SU-DHL-6 (cell line): ENCODE data around the gene GPALPP1.

Experiments
- H2AFZ ChIP-seq: fragments of 200-600 bp; sonication (generic); 2 replicates; pipeline ENCODE4 v1.6.1; 2014; ENCODE audit warnings: low read depth, mild to moderate bottlenecking, moderate library complexity, mixed read lengths, antibody characterized with exemption, low read length; ENCODE audit not compliant: severe bottlenecking
- H3F3A ChIP-seq: fragments of 200-600 bp; shearing (Covaris generic); 2 replicates; pipeline ENCODE4 v1.6.0; 2016; ENCODE audit warnings: antibody characterized with exemption, mild to moderate bottlenecking; ENCODE audit not compliant: insufficient read depth
- H3K27ac ChIP-seq: fragments of 200-600 bp; sonication (generic); 2 replicates; pipeline ENCODE4 v1.5.1; 2016; ENCODE audit warnings: low read depth, mild to moderate bottlenecking, low read length, moderate library complexity, mixed read lengths
- H3K27me3 ChIP-seq: fragments of 200-600 bp; sonication (generic), shearing (Covaris generic); 2 replicates; pipeline ENCODE4 v1.6.0; 2014; ENCODE audit warnings: mild to moderate bottlenecking, low read length
- H3K36me3 ChIP-seq: fragments of 200-600 bp; sonication (generic); 2 replicates; pipeline ENCODE4 v1.6.1; 2014; ENCODE audit warnings: mild to moderate bottlenecking, low read length, mixed read lengths
- H3K4me2 ChIP-seq: fragments of 300-600, 200-600 bp; shearing (Covaris generic), sonication (generic); 2 replicates; pipeline ENCODE4 v1.6.0; 2014; ENCODE audit warnings: low read length, low read depth, mild to moderate bottlenecking; ENCODE audit not compliant: poor library complexity, severe bottlenecking
- H3K4me3 ChIP-seq: fragments of 200-600 bp; sonication (generic); 2 replicates; pipeline ENCODE4 v1.5.1; 2014; ENCODE audit warnings: antibody characterized with exemption, low read length, mild to moderate bottlenecking, mixed read lengths; ENCODE audit not compliant: insufficient read depth, poor library complexity, severe bottlenecking
- H3K79me2 ChIP-seq: fragments of 200-600 bp; sonication (generic); 2 replicates; pipeline ENCODE4 v1.6.1; 2014; ENCODE audit warnings: mild to moderate bottlenecking, low read length, moderate library complexity; ENCODE audit not compliant: insufficient read depth
- H3K9ac ChIP-seq: fragments of 200-600 bp; sonication (generic); 2 replicates; pipeline ENCODE4 v1.7.0; 2014; ENCODE audit warnings: mild to moderate bottlenecking, low read length
- H3K9me2 ChIP-seq: fragments of 200-600 bp; sonication (generic); replicated peaks from 2 replicates; pipeline ENCODE4 v1.6.1; 2014; ENCODE audit warnings: low read length; ENCODE audit not compliant: insufficient read depth
- H3K9me3 ChIP-seq: fragments of 200-600 bp; sonication (generic); 2 replicates; pipeline ENCODE4 v1.6.1; 2014; ENCODE audit warnings: low read length, mixed read lengths; ENCODE audit not compliant: insufficient read depth
- H4K20me1 ChIP-seq: fragments of 200-600 bp; sonication (generic); 2 replicates; pipeline ENCODE4 v1.6.1; 2014; ENCODE audit warnings: low read depth, mild to moderate bottlenecking, antibody characterized with exemption, low read length, moderate library complexity, mixed read lengths
- EZH2phosphoT487 ChIP-seq: fragments of 200-600 bp; sonication (generic), shearing (Covaris generic); conservative IDR thresholded peaks from 2 replicates; pipeline ENCODE4 v1.6.1; 2018; ENCODE audit warnings: mild to moderate bottlenecking, antibody characterized with exemption, low read length, moderate library complexity, mixed read lengths
- TF ChIP-seq, protein P1 (sequence below): fragments of 200-600 bp; sonication (generic); IDR thresholded peaks from one replicate; pipeline ENCODE4 v1.5.1; 2017; ENCODE audit warnings: antibody characterized with exemption, mild to moderate bottlenecking, low read length, moderate library complexity; ENCODE audit not compliant: insufficient read depth, poor library complexity, severe bottlenecking

Gene GPALPP1

DNA sequence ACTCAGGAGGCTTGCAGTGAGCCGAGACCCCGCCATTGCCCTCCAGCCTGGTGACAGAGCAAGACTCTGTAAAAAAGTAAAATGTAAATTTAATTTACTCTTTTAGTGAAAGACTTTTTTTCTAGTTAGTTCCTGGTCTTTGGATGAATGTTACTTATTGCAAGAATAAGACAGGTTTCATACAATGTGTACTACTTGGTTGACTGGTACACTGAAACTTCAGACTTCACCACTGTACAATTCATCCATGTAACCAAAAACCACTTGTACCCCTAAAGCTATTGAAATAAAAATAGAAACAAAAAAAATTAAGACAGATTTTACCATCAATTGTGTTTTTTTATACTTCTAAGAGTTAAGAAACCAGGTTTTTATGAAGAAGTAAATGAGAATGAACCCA, 35.5 kb downstream of the GPALPP1 start:
- no peak for TF ChIP-seq EZH2phosphoT487
- TF ChIP-seq, protein P1, sequence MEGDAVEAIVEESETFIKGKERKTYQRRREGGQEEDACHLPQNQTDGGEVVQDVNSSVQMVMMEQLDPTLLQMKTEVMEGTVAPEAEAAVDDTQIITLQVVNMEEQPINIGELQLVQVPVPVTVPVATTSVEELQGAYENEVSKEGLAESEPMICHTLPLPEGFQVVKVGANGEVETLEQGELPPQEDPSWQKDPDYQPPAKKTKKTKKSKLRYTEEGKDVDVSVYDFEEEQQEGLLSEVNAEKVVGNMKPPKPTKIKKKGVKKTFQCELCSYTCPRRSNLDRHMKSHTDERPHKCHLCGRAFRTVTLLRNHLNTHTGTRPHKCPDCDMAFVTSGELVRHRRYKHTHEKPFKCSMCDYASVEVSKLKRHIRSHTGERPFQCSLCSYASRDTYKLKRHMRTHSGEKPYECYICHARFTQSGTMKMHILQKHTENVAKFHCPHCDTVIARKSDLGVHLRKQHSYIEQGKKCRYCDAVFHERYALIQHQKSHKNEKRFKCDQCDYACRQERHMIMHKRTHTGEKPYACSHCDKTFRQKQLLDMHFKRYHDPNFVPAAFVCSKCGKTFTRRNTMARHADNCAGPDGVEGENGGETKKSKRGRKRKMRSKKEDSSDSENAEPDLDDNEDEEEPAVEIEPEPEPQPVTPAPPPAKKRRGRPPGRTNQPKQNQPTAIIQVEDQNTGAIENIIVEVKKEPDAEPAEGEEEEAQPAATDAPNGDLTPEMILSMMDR: no peak
- Histone ChIP-seq H3K27me3 (no peaks in the 10 kb centered on the region), H3K36me3 (peaks cover 28% of the 10 kb centered on the region)

DNA sequence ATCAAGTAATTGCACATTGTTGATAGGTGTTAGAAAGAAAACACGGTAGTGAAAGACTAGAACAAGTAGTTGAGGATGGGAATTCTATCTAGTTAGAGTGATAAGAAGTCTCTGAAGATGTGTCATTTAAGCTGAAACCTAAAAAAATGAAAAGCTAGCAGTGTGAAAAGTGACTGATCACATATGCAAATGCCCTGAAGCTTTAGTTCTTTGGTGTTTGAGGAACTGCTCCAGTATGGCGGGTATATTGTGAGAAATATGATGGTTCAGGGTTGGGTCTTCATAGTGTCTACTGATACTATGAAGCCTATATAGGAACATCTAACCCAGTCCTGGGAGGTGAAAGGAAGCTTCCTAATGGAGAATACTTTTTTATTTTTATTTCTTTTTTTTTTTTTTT, 45.0 kb downstream of the GPALPP1 start:
- H3K9me2 ChIP-seq: no peaks in the 10 kb centered on the region
- no peaks in the 10 kb centered on the region for H3K36me3 ChIP-seq
- no peak overlapping the region for H3K4me2 ChIP-seq
- no peaks in the 10 kb centered on the region for H4K20me1 ChIP-seq
- H3K9ac ChIP-seq: no peak overlapping the region
- no peak overlapping the region for H3K4me3 ChIP-seq
- no peaks in the 10 kb centered on the region for H3F3A ChIP-seq
- H3K9me3 ChIP-seq: no peaks in the 10 kb centered on the region
- no peak overlapping the region for H3K27ac ChIP-seq
- H3K27me3 ChIP-seq: no peaks in the 10 kb centered on the region
- no peaks in the 10 kb centered on the region for H3K79me2 ChIP-seq
- H2AFZ ChIP-seq: no peak overlapping the region
- TF ChIP-seq EZH2phosphoT487: no peak
- TF ChIP-seq, protein P1: no peak

More for the DNA sequence above, 35.5 kb downstream of the GPALPP1 start:
- Histone ChIP-seq H3K9me3 (no peaks in the 10 kb centered on the region), H3K27ac (no peak overlapping the region), H3K4me3 (no peak overlapping the region), H3K9ac (no peak overlapping the region), H3K4me2 (no peak overlapping the region), H3F3A (no peaks in the 10 kb centered on the region), H3K9me2 (no peaks in the 10 kb centered on the region), H4K20me1 (no peaks in the 10 kb centered on the region), H2AFZ (no peak overlapping the region), H3K79me2 (no peaks in the 10 kb centered on the region)

DNA sequence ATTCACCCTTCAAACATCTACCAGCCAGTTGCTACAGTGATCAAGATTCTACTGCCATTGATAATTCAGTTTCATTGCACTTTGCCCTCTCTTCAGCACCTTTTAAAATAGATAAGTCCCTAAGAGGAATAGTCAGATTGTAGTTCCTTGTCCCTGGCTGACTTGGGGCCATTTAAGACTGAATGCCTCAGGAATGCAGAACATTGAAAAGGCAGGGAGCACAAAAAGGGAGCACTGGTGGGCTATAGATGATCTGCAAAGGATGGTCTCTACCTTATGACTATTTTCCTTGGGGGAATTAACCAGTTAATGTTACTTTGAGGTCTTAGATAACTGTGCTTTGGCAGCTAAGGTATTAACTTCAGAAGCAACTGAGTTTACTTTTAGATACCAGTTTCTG, 46.9 kb downstream of the GPALPP1 start:
- H3F3A ChIP-seq: no peaks in the 10 kb centered on the region
- H3K27ac ChIP-seq: no peak overlapping the region
- H2AFZ ChIP-seq: no peak overlapping the region
- H3K79me2 ChIP-seq: no peaks in the 10 kb centered on the region
- H3K4me2 ChIP-seq: no peak overlapping the region
- H4K20me1 ChIP-seq: no peaks in the 10 kb centered on the region
- H3K36me3 ChIP-seq: no peaks in the 10 kb centered on the region
- H3K9ac ChIP-seq: no peak overlapping the region
- no peaks in the 10 kb centered on the region for H3K9me3 ChIP-seq
- H3K9me2 ChIP-seq: no peaks in the 10 kb centered on the region
- no peak overlapping the region for H3K4me3 ChIP-seq
- no peaks in the 10 kb centered on the region for H3K27me3 ChIP-seq
- TF ChIP-seq, protein P1: no peak
- TF ChIP-seq EZH2phosphoT487: no peak

DNA sequence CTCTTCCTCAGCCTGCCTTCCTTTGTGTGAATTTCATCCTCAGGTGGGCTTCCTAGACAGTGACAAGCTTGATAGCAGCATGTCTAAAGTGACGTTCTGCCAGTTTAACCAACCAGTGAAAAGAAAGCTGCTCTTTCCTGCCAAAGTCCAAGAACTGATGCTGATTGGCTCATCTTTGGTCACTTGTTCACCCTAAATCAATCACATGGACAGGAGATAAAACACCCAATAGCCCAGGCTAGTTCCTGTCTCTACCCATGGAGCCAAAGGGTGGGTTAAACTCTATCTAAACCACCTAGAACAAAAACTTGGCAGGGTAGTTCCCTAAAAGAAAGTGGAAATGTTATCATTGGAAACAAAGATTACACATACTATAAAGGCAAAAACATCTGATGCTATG, 50.8 kb downstream of the GPALPP1 start:
- TF ChIP-seq, protein P1: no peak
- TF ChIP-seq EZH2phosphoT487: no peak
- no peaks in the 10 kb centered on the region for H3K27me3 ChIP-seq

More for the DNA sequence above, 50.8 kb downstream of the GPALPP1 start:
- Histone ChIP-seq H3K36me3 (no peaks in the 10 kb centered on the region), H3K4me3 (no peak overlapping the region), H3K79me2 (no peaks in the 10 kb centered on the region), H3K4me2 (no peak overlapping the region), H2AFZ (no peak overlapping the region), H3K9ac (no peak overlapping the region), H3K9me2 (no peaks in the 10 kb centered on the region), H3K27ac (no peak overlapping the region), H4K20me1 (no peaks in the 10 kb centered on the region), H3F3A (no peaks in the 10 kb centered on the region), H3K9me3 (no peaks in the 10 kb centered on the region)
